Transverse colon (tissue), 4 donors: ENCODE measurements around the gene INHBC.

Source experiments
- POLR2A ChIP-seq: fragments of 450-650 bp; IDR thresholded peaks from one replicate; pipeline ENCODE4 v1.6.1; 2016; ENCODE audit warnings: antibody characterized with exemption, mild to moderate bottlenecking, moderate library complexity
- POLR2AphosphoS5 ChIP-seq, 3 donors: sonication (generic); formaldehyde crosslinking; IDR thresholded peaks; one replicate each; pipeline ENCODE4 v1.6.1; 2016; ENCODE audit warnings: antibody characterized with exemption in 3 of 3
- TF ChIP-seq, protein P1 (sequence below), 5 experiments: fragments of 200-600 bp in 3 of 5; fragments of 450-650 bp in 2 of 5; sonication (generic) in 3 of 5; IDR thresholded peaks; 1 replicate in 2 of 5; 2 replicates in 3 of 5; pipeline ENCODE4 v1.5.1; 2016 to 2017; ENCODE audit warnings: antibody characterized with exemption in 5 of 5, inconsistent platforms in 3 of 5, mild to moderate bottlenecking in 2 of 5, moderate library complexity in 1 of 5

DNA sequence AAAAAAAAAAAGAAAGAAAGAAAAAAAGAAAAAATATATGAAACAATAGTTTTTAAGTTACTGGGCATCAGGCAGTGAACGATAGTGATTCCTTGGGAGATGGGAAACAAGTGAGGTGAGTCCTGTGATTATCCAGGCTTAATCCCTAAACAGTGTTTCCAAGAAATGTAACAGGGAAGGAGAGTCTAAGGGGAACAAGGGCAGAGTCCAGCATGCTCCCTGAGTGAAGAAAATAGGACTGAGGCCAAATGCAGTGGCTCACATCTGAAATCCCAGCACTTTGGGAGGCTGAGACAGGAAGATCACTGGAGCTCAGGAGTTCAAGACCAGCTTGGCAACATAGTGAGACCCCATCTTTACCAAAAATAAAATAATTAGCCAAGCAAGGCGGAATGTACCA, 44.4 kb upstream of the INHBC start:
- TF ChIP-seq POLR2AphosphoS5 (IDR thresholded peaks at IDR 0.05) (no peak), POLR2A (no peak)
- TF ChIP-seq, protein P1, sequence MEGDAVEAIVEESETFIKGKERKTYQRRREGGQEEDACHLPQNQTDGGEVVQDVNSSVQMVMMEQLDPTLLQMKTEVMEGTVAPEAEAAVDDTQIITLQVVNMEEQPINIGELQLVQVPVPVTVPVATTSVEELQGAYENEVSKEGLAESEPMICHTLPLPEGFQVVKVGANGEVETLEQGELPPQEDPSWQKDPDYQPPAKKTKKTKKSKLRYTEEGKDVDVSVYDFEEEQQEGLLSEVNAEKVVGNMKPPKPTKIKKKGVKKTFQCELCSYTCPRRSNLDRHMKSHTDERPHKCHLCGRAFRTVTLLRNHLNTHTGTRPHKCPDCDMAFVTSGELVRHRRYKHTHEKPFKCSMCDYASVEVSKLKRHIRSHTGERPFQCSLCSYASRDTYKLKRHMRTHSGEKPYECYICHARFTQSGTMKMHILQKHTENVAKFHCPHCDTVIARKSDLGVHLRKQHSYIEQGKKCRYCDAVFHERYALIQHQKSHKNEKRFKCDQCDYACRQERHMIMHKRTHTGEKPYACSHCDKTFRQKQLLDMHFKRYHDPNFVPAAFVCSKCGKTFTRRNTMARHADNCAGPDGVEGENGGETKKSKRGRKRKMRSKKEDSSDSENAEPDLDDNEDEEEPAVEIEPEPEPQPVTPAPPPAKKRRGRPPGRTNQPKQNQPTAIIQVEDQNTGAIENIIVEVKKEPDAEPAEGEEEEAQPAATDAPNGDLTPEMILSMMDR (IDR thresholded peaks at IDR 0.05): no peak
